ENCODE measurements around the gene TSPAN6.

Gene TSPAN6

GRCh38 chrX:100647739-100648138 is 11.1 kb upstream of the TSPAN6 start:
- DNase-seq (ENCODE audit: low read depth): no peak

DNA sequence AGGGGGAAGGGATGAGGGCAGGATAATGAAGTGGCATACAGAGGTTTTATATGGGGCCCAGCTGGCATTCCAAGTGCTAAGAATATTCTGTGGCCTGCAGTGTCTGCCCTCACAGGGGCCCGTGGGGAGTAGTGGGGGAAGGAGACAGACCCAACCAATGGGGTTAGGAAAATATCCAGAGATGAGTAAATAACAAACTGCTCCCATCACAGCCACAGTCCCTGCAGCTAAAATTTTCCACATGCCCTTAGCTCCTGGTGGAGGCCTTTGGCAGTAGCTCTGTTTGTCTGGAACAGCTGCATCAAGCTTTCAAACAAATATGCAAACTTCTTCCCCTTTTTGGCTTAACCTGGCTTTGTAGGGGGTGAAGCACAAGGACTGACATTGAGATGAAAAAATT is 10.5 kb upstream of the TSPAN6 start:
- DNase-seq (ENCODE audit: low read depth): no peak

DNA sequence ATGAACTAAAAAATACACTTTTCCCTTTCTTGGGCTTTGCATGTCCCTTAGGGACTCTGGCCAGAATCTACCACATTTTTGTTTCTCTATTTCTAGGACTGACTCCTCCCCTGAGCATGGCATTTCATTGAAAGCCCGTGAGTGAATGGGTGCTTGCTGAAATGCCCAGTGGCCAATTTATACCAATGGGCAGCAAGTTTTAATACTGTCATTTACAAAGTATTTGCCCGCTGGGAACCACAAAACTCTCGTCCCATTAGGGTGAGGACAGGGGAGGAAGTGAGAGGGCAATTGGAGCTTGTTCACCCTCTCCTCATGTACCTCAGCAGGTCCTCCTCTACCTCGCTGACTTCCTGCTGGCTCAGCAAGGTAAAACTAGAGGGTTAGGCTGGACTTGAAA is 8.5 kb upstream of the TSPAN6 start:
- no peak for DNase-seq (ENCODE audit: low read depth)

DNA sequence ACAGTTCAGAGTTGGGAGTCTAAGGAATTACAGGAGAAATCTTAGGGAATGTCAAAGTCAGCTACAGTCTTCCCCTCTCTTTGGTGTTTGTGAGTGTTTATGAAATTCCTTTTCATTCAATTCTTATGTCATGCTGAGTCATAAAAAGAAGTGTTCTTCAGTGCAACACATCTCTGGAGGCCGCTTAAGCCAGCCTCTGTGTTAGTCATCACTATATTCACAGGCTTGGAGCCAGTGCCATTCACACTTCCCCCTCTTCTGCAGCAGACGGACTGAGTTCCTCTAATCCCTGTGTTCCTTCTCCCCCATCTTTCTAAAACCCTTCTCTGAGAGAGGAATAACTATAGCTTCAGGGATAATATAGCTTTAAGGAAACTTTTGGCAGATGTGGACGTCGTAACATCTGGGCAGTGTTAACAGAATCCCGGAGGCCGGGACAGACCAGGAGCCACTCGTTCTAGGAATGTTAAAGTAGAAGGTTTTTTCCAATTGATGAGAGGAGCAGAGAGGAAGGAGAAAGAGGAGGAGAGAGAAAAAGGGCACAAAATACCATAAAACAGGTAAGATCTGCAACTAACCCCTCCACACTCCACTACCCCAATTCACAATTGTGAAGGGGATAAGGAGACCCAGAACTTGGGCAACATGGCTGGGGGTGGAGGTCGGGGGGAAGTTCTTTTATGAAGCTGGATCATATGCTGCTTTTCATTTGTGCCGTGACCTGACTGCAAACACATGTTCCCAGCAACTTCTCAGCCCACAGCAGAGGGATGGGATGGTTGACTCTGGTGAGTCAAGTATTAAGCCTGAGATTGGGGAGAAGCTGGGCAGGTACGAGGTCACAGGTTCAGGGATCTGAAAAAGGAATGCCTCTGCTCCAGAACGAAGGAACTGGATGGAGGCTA is 7.6 kb upstream of the TSPAN6 start, which contains the start of gene SRPX2:
TSS of gene SRPX2 (plus strand) at position 244 of the 905 bp plus-strand sequence. CDS start 2,124 bp downstream, outside the sequence.
- no peak for DNase-seq (ENCODE audit: low read depth)

DNA sequence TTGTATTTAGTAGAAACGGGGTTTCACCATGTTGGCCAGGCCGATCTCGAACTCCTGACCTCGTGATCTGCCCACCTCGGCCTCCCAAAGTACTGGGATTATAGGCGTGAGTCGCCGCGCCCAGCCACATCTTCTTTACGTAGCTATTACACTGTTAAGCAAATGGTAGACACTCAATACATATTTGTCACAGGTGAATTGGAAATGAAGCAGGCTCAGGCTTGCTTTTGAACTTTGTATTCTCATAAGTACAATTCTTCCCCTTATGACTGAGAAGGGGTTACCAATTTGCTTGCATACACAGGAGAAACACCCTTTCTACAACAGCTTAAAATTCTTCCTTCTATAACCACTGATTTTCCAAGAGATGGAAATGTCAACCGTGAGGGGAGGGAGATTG is 6.6 kb upstream of the TSPAN6 start:
- DNase-seq (ENCODE audit: low read depth): no peak

GRCh38 chrX:100642290-100642689 is 5.7 kb upstream of the TSPAN6 start:
- no peak for DNase-seq (ENCODE audit: low read depth)

- DNase-seq (ENCODE audit: low read depth): no peak
Observed at GRCh38 chrX:100635989-100636320, 651 bp downstream of the TSPAN6 start.

DNA sequence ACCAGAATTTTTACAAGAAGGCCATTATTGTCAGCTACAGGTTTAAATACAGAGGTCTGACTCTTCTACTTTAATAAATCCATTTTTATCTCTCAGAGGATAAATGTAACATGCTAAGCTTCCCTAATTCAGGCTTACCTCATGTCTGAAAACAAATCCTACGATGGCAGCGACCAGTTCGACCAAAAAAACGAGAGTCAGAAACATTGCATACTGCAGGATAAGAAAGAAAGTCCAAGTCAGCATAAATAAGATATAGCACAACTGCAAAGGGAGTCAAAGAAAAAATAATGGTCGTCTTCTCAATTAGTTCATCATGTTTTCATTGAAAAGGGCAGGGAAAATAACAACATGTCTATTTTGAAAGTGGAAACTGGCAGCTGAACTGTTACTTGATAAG is 1.6 kb downstream of the TSPAN6 start:
- DNase-seq (ENCODE audit: low read depth): no peak

- DNase-seq (ENCODE audit: low read depth): no peak
Observed at GRCh38 chrX:100625985-100626491, 10.6 kb downstream of the TSPAN6 start.

DNA sequence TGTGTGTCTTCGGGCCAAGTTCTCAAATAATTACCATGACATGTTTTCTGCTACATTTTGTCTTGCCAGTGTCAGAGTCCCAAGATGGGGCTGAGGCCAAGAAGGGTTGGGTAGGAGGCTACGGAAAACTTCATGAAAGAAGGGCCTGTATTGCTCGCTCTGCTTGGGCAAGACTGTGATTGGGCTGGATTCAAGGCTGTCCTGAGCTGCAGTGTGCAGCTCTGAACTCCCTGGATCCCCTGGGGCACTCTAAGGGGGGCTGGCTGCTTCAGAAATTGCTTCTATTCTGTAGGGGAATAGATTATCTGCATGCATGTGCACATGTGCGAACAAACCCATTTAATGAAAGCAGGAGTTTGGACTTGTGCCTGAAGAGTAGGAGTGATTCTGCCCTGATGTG is 13.6 kb downstream of the TSPAN6 start:
- DNase-seq (ENCODE audit: low read depth): no peak

DNA sequence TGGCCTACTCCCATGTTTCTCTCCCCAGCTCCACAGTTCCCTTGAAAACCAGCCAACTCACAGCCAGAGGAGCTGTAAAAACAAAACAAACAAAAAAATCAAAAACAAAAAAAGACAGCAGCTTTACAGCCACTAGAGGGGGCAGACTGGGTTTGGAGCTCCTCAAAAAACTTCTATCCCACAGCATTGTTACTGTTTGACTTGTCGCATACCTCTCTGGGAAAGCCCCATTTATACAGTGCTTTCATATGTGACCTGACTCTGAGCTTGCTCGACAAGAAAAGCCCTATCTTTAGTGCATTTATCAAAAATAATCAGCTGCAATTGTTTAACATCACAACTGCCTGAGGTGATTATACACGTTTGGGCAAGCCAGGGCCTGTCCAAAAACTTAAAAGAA is 21.6 kb downstream of the TSPAN6 start:
- no peak for DNase-seq (ENCODE audit: low read depth)

DNA sequence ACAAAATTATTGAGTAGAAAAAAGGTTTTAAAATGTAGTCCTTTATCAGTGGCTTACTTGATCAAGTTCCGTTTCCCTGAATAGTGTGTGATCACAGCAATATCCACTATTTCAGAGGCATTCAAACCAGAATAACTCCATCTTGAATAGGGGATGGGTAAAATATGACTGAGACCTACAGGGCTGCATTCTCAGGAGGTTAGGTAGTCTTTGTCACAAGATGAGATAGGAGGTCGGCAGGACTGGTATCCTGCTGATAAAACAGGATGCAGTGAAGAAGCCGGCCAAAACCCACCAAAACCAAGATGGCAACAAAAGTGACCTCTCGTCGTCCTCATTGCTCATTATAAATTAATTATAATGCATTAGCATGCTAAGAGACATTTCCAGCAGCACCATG is 24.7 kb downstream of the TSPAN6 start:
- DNase-seq (ENCODE audit: low read depth): no peak

DNA sequence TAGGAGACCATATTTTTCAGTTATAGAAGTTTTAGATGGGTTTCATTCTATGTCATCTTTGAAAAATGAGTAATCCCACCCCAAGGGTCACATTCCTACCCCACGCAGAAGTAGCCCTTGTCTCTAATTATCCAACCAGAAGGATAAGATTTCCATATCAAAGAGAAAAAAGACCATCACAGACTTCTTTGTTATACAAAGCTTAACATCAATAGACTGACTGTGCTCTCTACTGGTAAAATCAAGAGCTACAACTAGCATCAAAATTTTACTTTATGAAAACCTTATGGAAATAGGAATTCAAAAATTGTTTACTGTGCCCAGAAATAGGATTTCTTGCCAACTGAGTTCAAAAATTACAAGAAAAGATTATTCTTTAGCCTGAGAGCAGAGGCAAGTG is 27.0 kb downstream of the TSPAN6 start:
- no peak for DNase-seq (ENCODE audit: low read depth)

GRCh38 chrX:100606753-100607152 is 29.9 kb downstream of the TSPAN6 start:
- no peak for DNase-seq (ENCODE audit: low read depth)

GRCh38 chrX:100600758-100601157 is 35.8 kb downstream of the TSPAN6 start:
- no peak for DNase-seq (ENCODE audit: low read depth)

GRCh38 chrX:100600340-100600739 is 36.3 kb downstream of the TSPAN6 start:
- no peak for DNase-seq (ENCODE audit: low read depth)

- no peak for DNase-seq (ENCODE audit: low read depth)
Observed at GRCh38 chrX:100599456-100599855, 37.1 kb downstream of the TSPAN6 start.

- DNase-seq (ENCODE audit: low read depth): no peak
Observed at GRCh38 chrX:100596601-100597000, 40.0 kb downstream of the TSPAN6 start.

GRCh38 chrX:100593581-100593980 is 43.0 kb downstream of the TSPAN6 start:
- DNase-seq (ENCODE audit: low read depth): no peak

GRCh38 chrX:100593126-100593525 is 43.5 kb downstream of the TSPAN6 start:
- DNase-seq (ENCODE audit: low read depth): no peak

DNA sequence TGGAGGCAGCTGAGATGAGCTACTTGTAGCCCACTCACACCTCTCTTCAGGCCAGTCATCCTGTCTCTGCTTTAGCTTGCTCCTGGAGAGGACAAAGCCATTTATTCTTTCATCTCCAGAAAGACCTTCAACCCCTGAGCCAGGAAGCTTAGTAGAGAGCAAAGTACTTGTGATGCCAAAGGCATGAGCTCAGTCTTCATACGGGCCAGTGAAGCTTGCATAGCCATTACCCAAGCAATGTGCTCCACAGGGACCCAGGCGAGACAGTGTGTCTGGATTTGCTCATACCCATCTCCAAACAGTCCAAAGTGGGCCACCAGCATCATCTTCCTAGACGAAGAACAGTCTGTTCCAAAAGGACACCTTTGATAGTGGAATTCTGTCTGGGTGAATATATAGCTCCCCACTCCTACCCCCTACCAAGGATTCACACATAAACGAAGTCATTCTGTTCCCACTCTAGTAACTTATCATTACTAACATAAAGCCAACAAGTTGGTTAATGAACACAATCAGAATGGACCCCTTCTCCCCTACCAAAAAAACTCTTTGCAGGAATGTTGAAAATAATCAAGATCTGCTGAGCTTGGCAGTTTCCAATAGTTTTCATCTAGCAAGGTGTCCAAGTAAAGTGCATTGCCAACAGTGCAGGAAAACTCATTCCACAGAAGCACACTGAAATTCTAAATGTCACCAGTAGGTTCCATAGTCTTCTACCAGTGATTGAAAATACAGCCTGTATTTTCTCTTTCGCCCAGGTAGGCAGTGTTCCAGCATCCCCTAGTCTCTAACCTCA is 45.2 kb downstream of the TSPAN6 start:
- no peak for DNase-seq (ENCODE audit: low read depth)

- no peak for DNase-seq (ENCODE audit: low read depth)
Observed at GRCh38 chrX:100587861-100588260, 48.7 kb downstream of the TSPAN6 start.

DNA sequence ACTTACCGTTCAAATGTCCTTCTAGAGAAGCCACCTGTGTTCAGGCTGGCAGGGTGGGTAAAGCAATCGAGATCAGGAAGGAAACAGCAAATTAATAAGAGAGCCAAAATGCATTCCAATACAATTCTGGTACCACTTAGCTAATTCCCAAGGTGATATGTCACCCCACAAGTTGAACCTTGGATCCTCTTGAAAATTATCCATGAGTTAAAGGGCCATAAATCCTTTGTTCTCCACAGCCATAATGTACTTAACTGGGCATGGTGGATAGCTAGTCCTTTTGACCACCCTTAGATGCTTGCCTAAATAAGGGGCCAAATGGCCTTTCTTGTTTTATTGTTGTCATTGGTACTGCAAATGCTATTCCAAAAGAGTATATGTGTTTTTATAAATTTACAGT is 49.9 kb downstream of the TSPAN6 start:
- no peak for DNase-seq (ENCODE audit: low read depth)
